H1 (cell line): ENCODE measurements around the gene SIK2.

Source experiments
- EZH2 ChIP-seq: fragments of 200-600 bp; sonication (generic); IDR thresholded peaks from 2 replicates; pipeline ENCODE4 v1.7.1; 2012; ENCODE audit warnings: low read depth, mild to moderate bottlenecking, moderate library complexity, low read length, inconsistent platforms; ENCODE audit not compliant: severe bottlenecking
- PHF8 ChIP-seq: fragments of 200-600 bp; sonication (generic); conservative IDR thresholded peaks from 2 replicates; pipeline ENCODE4 v1.7.1; 2012; ENCODE audit warnings: low read depth, mild to moderate bottlenecking, inconsistent platforms, low read length, moderate library complexity
- POLR2A ChIP-seq, 2 experiments: IDR thresholded peaks; 1 replicate in 1 of 2; 2 replicates in 1 of 2; pipeline ENCODE4 v1.6.1; 2011; ENCODE audit warnings: low read depth in 2 of 2, low read length in 2 of 2, mild to moderate bottlenecking in 2 of 2; ENCODE audit errors: control extremely low read depth in 1 of 2
- SIN3A ChIP-seq, 2 experiments: IDR thresholded peaks in 1 of 2; conservative IDR thresholded peaks in 1 of 2; 2 replicates each; pipeline ENCODE4 v1.6.1; 2011 to 2012; ENCODE audit warnings: low read length in 2 of 2, improper control_type of control experiment in 1 of 2, low read depth in 1 of 2, mild to moderate bottlenecking in 1 of 2
- TAF7 ChIP-seq: optimal IDR thresholded peaks from 2 replicates; pipeline ENCODE3; 2011; ENCODE audit warnings: low read depth, mild to moderate bottlenecking, inconsistent platforms, low read length, moderate library complexity, borderline replicate concordance
- YY1 ChIP-seq: IDR thresholded peaks from 2 replicates; pipeline ENCODE4 v1.6.1; 2011; ENCODE audit warnings: low read depth, mild to moderate bottlenecking, low read length
- TF ChIP-seq, protein P1 (sequence below), 3 experiments: IDR thresholded peaks; 1 replicate in 2 of 3; 2 replicates in 1 of 3; pipeline versions ENCODE4 v1.5.1 to v1.6.1; 2011; ENCODE audit warnings: low read length in 3 of 3, mild to moderate bottlenecking in 3 of 3, inconsistent platforms in 2 of 3, low read depth in 1 of 3, moderate library complexity in 1 of 3; ENCODE audit not compliant: insufficient read depth in 1 of 3; ENCODE audit errors: control extremely low read depth in 1 of 3

DNA sequence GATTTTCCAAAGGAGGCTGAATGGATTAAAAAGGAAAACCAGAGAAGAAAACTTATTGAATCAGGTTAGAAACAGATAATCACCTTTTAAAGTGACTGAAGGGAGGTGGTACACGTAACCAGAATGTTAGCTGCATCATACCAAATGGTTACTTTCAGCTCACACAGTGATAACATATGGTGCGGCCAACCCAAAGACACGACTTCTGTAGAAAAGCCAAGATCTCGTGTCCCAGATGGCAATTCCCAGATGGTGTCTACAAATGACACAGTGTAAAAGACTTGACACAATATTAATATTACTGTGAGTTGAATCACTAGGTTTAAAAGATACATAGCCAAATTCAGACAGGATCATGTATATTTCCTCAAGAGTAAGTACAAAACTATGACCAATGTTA lies 158.8 kb downstream of the SIK2 start:
- TF ChIP-seq TAF7, result no peak
- TF ChIP-seq, protein P1, sequence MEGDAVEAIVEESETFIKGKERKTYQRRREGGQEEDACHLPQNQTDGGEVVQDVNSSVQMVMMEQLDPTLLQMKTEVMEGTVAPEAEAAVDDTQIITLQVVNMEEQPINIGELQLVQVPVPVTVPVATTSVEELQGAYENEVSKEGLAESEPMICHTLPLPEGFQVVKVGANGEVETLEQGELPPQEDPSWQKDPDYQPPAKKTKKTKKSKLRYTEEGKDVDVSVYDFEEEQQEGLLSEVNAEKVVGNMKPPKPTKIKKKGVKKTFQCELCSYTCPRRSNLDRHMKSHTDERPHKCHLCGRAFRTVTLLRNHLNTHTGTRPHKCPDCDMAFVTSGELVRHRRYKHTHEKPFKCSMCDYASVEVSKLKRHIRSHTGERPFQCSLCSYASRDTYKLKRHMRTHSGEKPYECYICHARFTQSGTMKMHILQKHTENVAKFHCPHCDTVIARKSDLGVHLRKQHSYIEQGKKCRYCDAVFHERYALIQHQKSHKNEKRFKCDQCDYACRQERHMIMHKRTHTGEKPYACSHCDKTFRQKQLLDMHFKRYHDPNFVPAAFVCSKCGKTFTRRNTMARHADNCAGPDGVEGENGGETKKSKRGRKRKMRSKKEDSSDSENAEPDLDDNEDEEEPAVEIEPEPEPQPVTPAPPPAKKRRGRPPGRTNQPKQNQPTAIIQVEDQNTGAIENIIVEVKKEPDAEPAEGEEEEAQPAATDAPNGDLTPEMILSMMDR (IDR thresholded peaks at IDR 0.05; ENCODE audit: control extremely low read depth in 1 of 3, insufficient read depth in 1 of 3, low read depth in 1 of 3, low read length in 3 of 3), result no peak
- no peak for TF ChIP-seq SIN3A (conservative IDR thresholded peaks at IDR 0.05 in 1 of 2, IDR thresholded peaks at IDR 0.05 in 1 of 2; ENCODE audit: low read depth in 1 of 2, low read length in 2 of 2)
- no peak for TF ChIP-seq YY1
- TF ChIP-seq PHF8, result no peak
- no peak for TF ChIP-seq POLR2A (IDR thresholded peaks at IDR 0.05; ENCODE audit: control extremely low read depth in 1 of 2, low read depth in 2 of 2, low read length in 2 of 2)
- TF ChIP-seq EZH2, result no peak
